ENCODE measurements around the gene PTPRG.

The PTPRG gene

GRCh38 chr3:62178739-62179600, 617.6 kb downstream of the PTPRG start:
- DNase-seq, result no peak

- DNase-seq, result no peak
Observed at GRCh38 chr3:62180514-62180913, 619.1 kb downstream of the PTPRG start.

- DNase-seq, result no peak
Observed at GRCh38 chr3:62183087-62183486, 621.7 kb downstream of the PTPRG start.

- DNase-seq, result no peak
Observed at GRCh38 chr3:62183969-62184368, 622.6 kb downstream of the PTPRG start.

- DNase-seq, result no peak
Observed at GRCh38 chr3:62184559-62184958, 623.2 kb downstream of the PTPRG start.

GRCh38 chr3:62187022-62187431, 625.7 kb downstream of the PTPRG start:
- DNase-seq, result no peak

GRCh38 chr3:62188681-62189375, 627.5 kb downstream of the PTPRG start:
- DNase-seq, result peak; percentile 55

- no peak for DNase-seq
Observed at GRCh38 chr3:62189376-62189698, 628.0 kb downstream of the PTPRG start.

GRCh38 chr3:62192891-62193290, 631.5 kb downstream of the PTPRG start:
- no peak for DNase-seq

GRCh38 chr3:62193586-62194345, 632.4 kb downstream of the PTPRG start:
- no peak for DNase-seq

GRCh38 chr3:62197350-62198012, 636.1 kb downstream of the PTPRG start:
- DNase-seq, result no peak

GRCh38 chr3:62199126-62199525, 637.8 kb downstream of the PTPRG start:
- DNase-seq, result no peak

- DNase-seq, result no peak
Observed at GRCh38 chr3:62201438-62202035, 640.2 kb downstream of the PTPRG start.

GRCh38 chr3:62203152-62203551, 641.8 kb downstream of the PTPRG start:
- DNase-seq, result no peak

- no peak for DNase-seq
Observed at GRCh38 chr3:62203561-62203960, 642.2 kb downstream of the PTPRG start.

GRCh38 chr3:62207197-62207596, 645.8 kb downstream of the PTPRG start:
- no peak for DNase-seq

- no peak for DNase-seq
Observed at GRCh38 chr3:62208385-62208784, 647.0 kb downstream of the PTPRG start.

- DNase-seq, result no peak
Observed at GRCh38 chr3:62209101-62209500, 647.7 kb downstream of the PTPRG start.

GRCh38 chr3:62210011-62210410, 648.6 kb downstream of the PTPRG start:
- no peak for DNase-seq

- DNase-seq, result no peak
Observed at GRCh38 chr3:62211675-62212429, 650.5 kb downstream of the PTPRG start.

GRCh38 chr3:62214850-62215249, 653.5 kb downstream of the PTPRG start:
- DNase-seq, result no peak

GRCh38 chr3:62220616-62221015, 659.2 kb downstream of the PTPRG start:
- DNase-seq, result no peak
